H9 (cell line): ENCODE measurements around the gene SNRNP48. TPM values are rescaled to one million over a fixed set of nuclear protein-coding genes. Genes with fewer than 3 reads are reported as not detected.

Source experiments
- DNase-seq: peaks from one replicate; pipeline ENCODE4 v3.0.0-alpha.2; 2017
- H2AFZ ChIP-seq: one replicate; pipeline ENCODE4 v1.6.1; 2013; ENCODE audit warnings: mild to moderate bottlenecking, low read length, control low read depth, moderate library complexity
- H2AK5ac ChIP-seq: 2 replicates; pipeline ENCODE4 v1.6.1; 2013; ENCODE audit warnings: low read length, control low read depth, mixed read lengths; ENCODE audit not compliant: insufficient read length
- H2BK120ac ChIP-seq: one replicate; pipeline ENCODE4 v1.6.1; 2013; ENCODE audit warnings: low read depth, mild to moderate bottlenecking, low read length, control low read depth, inconsistent platforms; ENCODE audit not compliant: poor library complexity, severe bottlenecking
- H2BK12ac ChIP-seq: 2 replicates; pipeline ENCODE4 v1.6.1; 2013; ENCODE audit warnings: low read length, control low read depth, mixed read lengths, low read depth; ENCODE audit not compliant: insufficient read length
- H2BK15ac ChIP-seq: 2 replicates; pipeline ENCODE4 v1.6.1; 2013; ENCODE audit warnings: low read depth, low read length, control low read depth
- H2BK20ac ChIP-seq: one replicate; pipeline ENCODE4 v1.6.1; 2013; ENCODE audit warnings: low read depth, mild to moderate bottlenecking, low read length, control low read depth, inconsistent platforms; ENCODE audit not compliant: poor library complexity, severe bottlenecking
- H2BK5ac ChIP-seq: 2 replicates; pipeline ENCODE4 v1.6.1; 2013; ENCODE audit warnings: low read length, control low read depth, mixed read lengths; ENCODE audit not compliant: insufficient read length
- H3K14ac ChIP-seq: 2 replicates; pipeline ENCODE4 v1.6.1; 2013; ENCODE audit warnings: low read length, control low read depth; ENCODE audit not compliant: insufficient read depth
- H3K18ac ChIP-seq: 2 replicates; pipeline ENCODE4 v1.6.1; 2013; ENCODE audit warnings: low read depth, mild to moderate bottlenecking, mixed read lengths, low read length, control low read depth; ENCODE audit not compliant: insufficient read length
- H3K23ac ChIP-seq: 2 replicates; pipeline ENCODE4 v1.6.1; 2013; ENCODE audit warnings: low read length, control low read depth, mixed read lengths, low read depth; ENCODE audit not compliant: insufficient read length
- H3K23me2 ChIP-seq: 2 replicates; pipeline ENCODE4 v1.6.1; 2013; ENCODE audit warnings: low read depth, mild to moderate bottlenecking, mixed read lengths, low read length, control low read depth; ENCODE audit not compliant: insufficient read length, poor library complexity, severe bottlenecking
- H3K27ac ChIP-seq: 2 replicates; pipeline ENCODE4 v1.5.1; 2013; ENCODE audit warnings: low read length, control low read depth, mixed read lengths, low read depth; ENCODE audit not compliant: insufficient read length
- H3K27me3 ChIP-seq: 2 replicates; pipeline ENCODE4 v1.6.1; 2013; ENCODE audit warnings: low read length, control low read depth, inconsistent platforms; ENCODE audit not compliant: insufficient read depth
- H3K4ac ChIP-seq: 2 replicates; pipeline ENCODE4 v1.6.1; 2013; ENCODE audit warnings: low read depth, mild to moderate bottlenecking, control low read depth, inconsistent platforms, low read length, moderate library complexity
- H3K4me1 ChIP-seq: 2 replicates; pipeline ENCODE4 v1.6.1; 2013; ENCODE audit warnings: low read length, control low read depth, inconsistent platforms; ENCODE audit not compliant: insufficient read depth
- H3K4me2 ChIP-seq: 2 replicates; pipeline ENCODE4 v1.6.1; 2013; ENCODE audit warnings: low read length, control low read depth, mixed read lengths; ENCODE audit not compliant: insufficient read length, insufficient read depth
- H3K56ac ChIP-seq: 2 replicates; pipeline ENCODE4 v1.6.1; 2013; ENCODE audit warnings: low read depth, mild to moderate bottlenecking, mixed read lengths, low read length, control low read depth; ENCODE audit not compliant: insufficient read length
- H3K79me1 ChIP-seq: 2 replicates; pipeline ENCODE4 v1.6.1; 2013; ENCODE audit warnings: low read depth, mild to moderate bottlenecking, moderate library complexity, low read length, control low read depth, inconsistent platforms; ENCODE audit not compliant: insufficient read depth, poor library complexity, severe bottlenecking
- H3K79me2 ChIP-seq: 2 replicates; pipeline ENCODE4 v1.6.1; 2013; ENCODE audit warnings: low read length, control low read depth, inconsistent platforms; ENCODE audit not compliant: insufficient read depth
- H3K9ac ChIP-seq: 2 replicates; pipeline ENCODE4 v1.6.1; 2013; ENCODE audit warnings: low read length, control low read depth, mixed read lengths; ENCODE audit not compliant: insufficient read length; ENCODE audit errors: extremely low read depth
- H3K9me3 ChIP-seq: one replicate; pipeline ENCODE4 v1.6.1; 2013; ENCODE audit warnings: low read depth, low read length, inconsistent platforms; ENCODE audit not compliant: control insufficient read depth
- H3T11ph ChIP-seq: one replicate; pipeline ENCODE4 v1.6.1; 2013; ENCODE audit warnings: mild to moderate bottlenecking, low read length, control low read depth, inconsistent platforms
- H4K20me1 ChIP-seq: one replicate; pipeline ENCODE4 v1.6.1; 2013; ENCODE audit not compliant: control insufficient read depth, insufficient read length, insufficient read depth
- H4K5ac ChIP-seq: 2 replicates; pipeline ENCODE4 v1.6.1; 2013; ENCODE audit warnings: low read depth, mild to moderate bottlenecking, mixed read lengths, low read length, control low read depth; ENCODE audit not compliant: insufficient read length
- H4K8ac ChIP-seq: replicated peaks from 2 replicates; pipeline ENCODE4 v1.6.1; 2013; ENCODE audit warnings: low read length, control low read depth, mixed read lengths, low read depth; ENCODE audit not compliant: insufficient read length
- H4K91ac ChIP-seq: 2 replicates; pipeline ENCODE4 v1.6.1; 2013; ENCODE audit warnings: low read depth, mild to moderate bottlenecking, moderate library complexity, mixed read lengths, low read length, control low read depth; ENCODE audit not compliant: insufficient read length
- H3K27ac Mint-ChIP-seq, 3 experiments: 2 replicates in 2 of 3; 3 replicates in 1 of 3; pipeline ENCODE4 v1.8.0; 2020 to 2021; ENCODE audit warnings: mixed read lengths in 3 of 3, mild to moderate bottlenecking in 1 of 3, moderate library complexity in 1 of 3
- H3K27me3 Mint-ChIP-seq: 2 replicates; pipeline ENCODE4 v1.8.0; 2021; ENCODE audit warnings: low read depth, mild to moderate bottlenecking, moderate library complexity, mixed read lengths
- H3K36me3 Mint-ChIP-seq, 3 experiments: 2 replicates in 2 of 3; 3 replicates in 1 of 3; pipeline ENCODE4 v1.8.0; 2020 to 2021; ENCODE audit warnings: low read depth in 3 of 3, mixed read lengths in 3 of 3; ENCODE audit not compliant: insufficient read depth in 1 of 3
- H3K4me1 Mint-ChIP-seq, 2 experiments: 2 replicates each; pipeline ENCODE4 v1.8.0; 2020; ENCODE audit warnings: mixed read lengths in 2 of 2
- H3K4me3 Mint-ChIP-seq, 2 experiments: 2 replicates in 1 of 2; 3 replicates in 1 of 2; pipeline ENCODE4 v1.8.0; 2020 to 2021; ENCODE audit warnings: mild to moderate bottlenecking in 2 of 2, mixed read lengths in 2 of 2, moderate library complexity in 1 of 2
- H3K9me3 Mint-ChIP-seq, 2 experiments: 2 replicates in 1 of 2; 3 replicates in 1 of 2; pipeline ENCODE4 v1.8.0; 2020; ENCODE audit warnings: mild to moderate bottlenecking in 2 of 2, mixed read lengths in 2 of 2, moderate library complexity in 1 of 2
- CTCF ChIP-seq: fragments of 200-600 bp; sonication (generic); conservative IDR thresholded peaks from 3 replicates; pipeline ENCODE4 v1.8.0; 2021; ENCODE audit warnings: antibody characterized with exemption, mild to moderate bottlenecking
- WGBS: extraction: QIAGEN DNeasy Blood & Tissue Kit; methylation state at CpG from one replicate; pipeline ENCODE4 v1.1.7; 2013; ENCODE audit warnings: missing lambda C conversion rate, low lambda C conversion rate, mixed read lengths; ENCODE audit not compliant: insufficient read length; ENCODE audit errors: extremely low coverage; 5-methylcytosine and 5-hydroxymethylcytosine counted together
- total RNA-seq: library from RNA; stranded (reverse); gene quantifications from 2 replicates; pipeline ENCODE4 v1.2.1, GENCODE V29; 2021

SNRNP48 gene
- total RNA-seq, 1 experiment from 2014 or later: 16.9 TPM

DNA sequence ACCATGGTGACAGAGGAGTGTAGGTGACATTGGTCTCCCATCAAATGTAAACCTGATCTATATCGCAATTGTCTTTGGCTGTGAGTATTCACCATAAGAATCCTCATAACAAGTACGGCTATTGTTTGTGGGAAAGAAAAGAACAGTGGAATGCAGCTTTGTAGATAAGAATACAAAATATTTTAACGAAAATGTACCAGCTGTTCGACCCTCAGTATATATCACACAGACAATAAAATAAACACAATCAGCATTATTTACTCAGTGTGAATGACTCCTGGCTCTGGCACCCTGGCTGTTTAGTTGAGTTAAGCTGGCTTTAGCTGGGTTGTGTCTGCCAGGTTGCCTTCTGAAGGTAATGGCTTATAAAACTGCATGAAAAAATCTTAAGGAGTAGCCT lies 43.4 kb downstream of the SNRNP48 start:
- Histone ChIP-seq H3K79me2 (no peaks in the 10 kb centered on the region), H3K23ac (no peak overlapping the region), H3K9ac (no peak overlapping the region), H3K27ac (no peak overlapping the region), H3K4me2 (no peak overlapping the region), H2AFZ (no peak overlapping the region), H2BK20ac (no peak overlapping the region), H2BK12ac (no peak overlapping the region), H3K23me2 (no peaks in the 10 kb centered on the region), H4K5ac (no peak overlapping the region), H4K91ac (no peak overlapping the region), H3K27me3 (no peaks in the 10 kb centered on the region), H3K56ac (no peak overlapping the region), H2BK15ac (no peak overlapping the region), H3K18ac (no peak overlapping the region), H2BK5ac (no peak overlapping the region), H2AK5ac (no peak overlapping the region), H4K20me1 (no peaks in the 10 kb centered on the region), H3K9me3 (no peaks in the 10 kb centered on the region), H3K79me1 (no peaks in the 10 kb centered on the region), H3K14ac (no peak overlapping the region), H3K4ac (no peak overlapping the region), H3K4me1 (no peaks in the 10 kb centered on the region), H3T11ph (no peak overlapping the region), H2BK120ac (no peak overlapping the region), H4K8ac (no peak overlapping the region)
- no peak for DNase-seq
- no peaks in the 10 kb centered on the region for H3K36me3 Mint-ChIP-seq
- H3K4me3 Mint-ChIP-seq: no peak overlapping the region
- no CpG with 5 or more reads among the region's 4 CpGs for WGBS
- H3K27ac Mint-ChIP-seq: no peak overlapping the region
- no peaks in the 10 kb centered on the region for H3K9me3 Mint-ChIP-seq
- no peak for TF ChIP-seq CTCF
- no peaks in the 10 kb centered on the region for H3K4me1 Mint-ChIP-seq
- H3K27me3 Mint-ChIP-seq: peaks cover 4% of the 10 kb centered on the region
